Non-pigmented ciliary epithelial cell (primary cell): ENCODE data around the gene SRPK2.
"Not testable (repeated sequence)": the region's sequence is repeated elsewhere in the genome, so short reads cannot be mapped to it uniquely, and the experiment has no call there.

Experiments
- DNase-seq: peaks from one replicate; pipeline ENCODE4 v3.0.0-alpha.2; 2010; ENCODE audit warnings: low read depth

The SRPK2 gene

DNA sequence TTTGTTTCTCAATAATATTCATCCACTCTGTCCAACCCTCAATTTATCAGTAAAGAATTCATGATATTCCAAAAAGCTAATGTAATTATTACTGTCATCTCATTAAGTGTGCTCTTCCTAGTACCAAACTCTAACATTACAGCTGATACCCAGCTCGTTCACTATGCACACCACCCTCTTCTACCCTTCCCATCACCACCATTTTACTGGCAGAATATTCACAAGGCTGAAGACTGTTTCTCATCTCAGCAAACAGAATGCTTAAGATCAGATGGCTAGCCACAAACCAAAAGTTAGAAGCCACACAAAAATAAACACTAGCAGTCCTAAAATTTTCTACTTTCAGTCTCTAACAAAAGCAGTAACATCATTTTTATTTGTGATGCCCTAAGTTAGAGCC, 121.5 kb downstream of the SRPK2 start:
- DNase-seq: no peak

DNA sequence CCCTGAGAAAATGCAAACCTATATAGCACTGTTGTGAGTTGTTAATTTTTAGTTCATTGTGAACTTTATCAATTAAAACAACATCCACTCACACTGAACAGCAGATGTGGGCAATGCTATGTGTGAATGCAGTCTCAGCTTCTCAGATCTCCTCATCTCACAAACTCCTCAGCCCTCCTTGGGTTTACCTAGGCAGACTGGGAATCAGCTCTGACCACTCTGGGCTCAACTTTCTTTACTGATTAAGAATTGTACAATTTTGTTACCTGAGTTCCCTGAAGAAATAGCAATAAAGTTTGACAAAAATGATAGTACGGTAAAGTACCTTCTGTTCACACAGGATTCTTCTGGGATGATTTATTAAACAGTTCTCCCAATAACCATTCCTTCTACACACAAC, 124.0 kb downstream of the SRPK2 start:
- DNase-seq: no peak

DNA sequence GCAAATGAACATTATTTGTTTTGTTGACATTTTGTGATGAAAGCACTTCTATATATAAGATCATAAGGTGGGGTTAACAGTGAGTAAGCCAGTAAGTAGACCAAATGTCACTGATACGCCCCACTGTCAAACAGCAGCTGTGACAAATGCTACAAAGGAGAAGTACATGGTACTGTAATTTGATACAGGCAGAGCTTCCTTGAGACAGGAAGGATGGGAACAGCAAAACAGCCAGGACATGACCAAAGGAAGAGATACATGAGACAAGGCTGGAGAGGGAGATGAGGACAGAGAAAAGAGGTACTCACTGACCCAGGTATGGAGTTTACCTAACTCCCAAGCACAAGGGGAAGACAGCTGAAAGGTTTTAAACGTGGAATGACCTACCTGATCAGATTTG, 127.0 kb downstream of the SRPK2 start:
- DNase-seq: no peak

GRCh38 chr7:105260201-105260871, 128.4 kb downstream of the SRPK2 start:
- DNase-seq: not testable (repeated sequence)

GRCh38 chr7:105258919-105259318, 129.8 kb downstream of the SRPK2 start:
- not testable (repeated sequence) for DNase-seq

- no peak for DNase-seq
These were observed 131.4 kb downstream of the SRPK2 start for GRCh38 chr7:105257338-105257737.

- no peak for DNase-seq
These were observed 131.9 kb downstream of the SRPK2 start for GRCh38 chr7:105256761-105257231.

- DNase-seq: no peak
These were observed 138.0 kb downstream of the SRPK2 start for GRCh38 chr7:105250706-105251105.

GRCh38 chr7:105250239-105250638, 138.5 kb downstream of the SRPK2 start:
- DNase-seq: no peak

GRCh38 chr7:105249216-105249615, 139.5 kb downstream of the SRPK2 start:
- DNase-seq: no peak

DNA sequence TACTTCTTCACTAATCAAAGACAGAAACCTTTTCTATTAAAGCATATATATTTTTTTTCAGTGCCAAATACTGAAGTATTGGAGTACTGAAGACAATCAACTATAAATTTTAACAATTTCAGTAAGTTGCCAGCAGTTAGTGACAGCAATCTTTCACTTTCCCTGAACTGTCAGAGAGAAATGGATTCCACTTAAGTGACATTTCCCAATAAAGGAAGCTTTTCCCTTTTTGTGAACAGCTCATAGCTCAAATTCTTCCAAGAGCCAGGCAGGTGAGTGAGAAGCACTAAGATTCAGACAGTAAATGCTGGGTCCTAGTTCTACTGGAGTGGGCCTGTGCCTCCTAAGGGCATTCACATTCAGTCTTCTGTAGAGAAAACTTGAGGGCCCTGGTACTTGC, 142.0 kb downstream of the SRPK2 start:
- no peak for DNase-seq

- DNase-seq: no peak
These were observed 142.5 kb downstream of the SRPK2 start for GRCh38 chr7:105246256-105246655.

DNA sequence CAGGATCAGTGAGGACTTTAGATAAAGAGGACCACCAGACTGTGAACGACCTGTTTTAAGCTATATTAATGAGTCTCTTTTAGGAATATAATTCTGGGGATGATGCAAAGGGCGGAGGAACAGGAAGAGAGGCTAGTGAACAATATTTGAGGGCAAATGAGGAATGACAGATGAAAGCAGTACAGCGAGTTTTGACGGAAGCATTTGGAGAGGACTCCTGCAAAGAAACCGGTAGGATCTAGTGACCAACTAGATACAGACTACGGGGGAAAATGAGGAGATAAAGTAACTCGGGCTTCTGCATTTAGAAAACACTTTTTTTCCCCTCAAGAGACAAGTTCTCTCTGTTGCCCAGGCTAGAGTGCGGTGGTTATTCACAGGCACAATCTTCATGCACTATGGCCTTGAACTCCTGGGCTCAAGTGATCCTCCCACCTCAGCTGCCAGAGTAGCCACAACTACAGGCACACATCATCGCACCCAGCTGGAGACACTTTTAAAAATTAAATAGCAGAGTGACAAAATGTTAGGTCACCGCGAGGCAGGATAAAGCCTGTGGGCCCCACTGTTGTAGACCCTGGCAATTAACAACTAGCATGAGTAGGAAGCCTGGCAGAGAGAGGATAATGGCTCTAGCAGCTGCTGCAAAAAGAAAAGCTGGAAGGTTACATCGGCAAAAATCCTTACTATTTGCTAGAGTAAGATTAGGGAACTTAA, 143.2 kb downstream of the SRPK2 start:
- DNase-seq: no peak

DNA sequence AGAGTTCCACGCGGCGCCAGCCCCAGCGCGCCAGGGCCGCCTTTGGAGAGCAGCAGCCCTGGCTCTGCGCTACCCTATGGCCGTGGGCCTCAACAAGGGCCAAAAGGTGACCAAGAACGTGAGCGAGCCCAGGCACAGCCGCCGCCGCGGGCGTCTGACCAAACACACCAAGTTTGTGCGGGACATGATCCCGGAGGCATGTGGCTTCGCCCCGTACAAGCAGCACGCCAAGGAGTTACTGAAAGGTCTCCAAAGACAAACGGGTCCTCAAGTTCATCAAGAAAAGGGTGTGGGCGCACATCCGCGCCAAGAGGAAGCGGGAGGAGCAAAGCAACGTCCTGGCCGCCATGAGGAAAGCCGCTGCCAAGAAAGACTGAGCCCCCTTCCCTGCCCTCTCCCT, 144.1 kb downstream of the SRPK2 start:
- no peak for DNase-seq

- no peak for DNase-seq
These were observed 147.5 kb downstream of the SRPK2 start for GRCh38 chr7:105241198-105241597.

DNA sequence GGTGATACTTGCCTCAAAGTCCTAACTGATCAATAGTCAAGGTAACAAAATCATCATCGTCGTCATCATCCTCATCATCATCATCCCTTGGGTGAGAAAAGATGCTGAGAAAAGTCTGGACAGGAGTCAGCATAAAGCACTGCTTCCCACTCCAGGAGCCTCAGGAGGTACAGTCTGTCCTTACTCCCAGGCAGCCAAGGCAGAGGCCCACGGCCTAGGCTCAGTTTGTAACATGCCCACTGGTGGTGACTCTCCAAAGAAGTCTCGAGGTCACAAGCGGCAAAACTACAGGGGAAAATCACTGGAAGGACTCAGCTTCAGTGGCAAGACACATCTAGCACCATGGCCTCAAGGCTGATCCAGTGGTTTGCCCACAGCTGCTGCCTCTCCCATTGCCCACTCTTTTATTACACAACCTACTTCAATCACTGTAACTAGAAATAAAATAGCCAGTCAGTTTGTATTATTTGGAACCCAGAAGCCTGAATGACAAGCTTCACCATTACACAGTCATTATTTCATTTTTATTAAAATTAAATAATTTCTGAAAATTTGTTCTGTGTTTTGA, 150.4 kb downstream of the SRPK2 start:
- no peak for DNase-seq

- no peak for DNase-seq
These were observed 153.8 kb downstream of the SRPK2 start for GRCh38 chr7:105234886-105235285.

GRCh38 chr7:105232829-105233291, 155.9 kb downstream of the SRPK2 start:
- not testable (repeated sequence) for DNase-seq

GRCh38 chr7:105230486-105230885, 158.2 kb downstream of the SRPK2 start:
- no peak for DNase-seq

- DNase-seq: no peak
These were observed 159.1 kb downstream of the SRPK2 start for GRCh38 chr7:105229641-105230040.

- DNase-seq: no peak
These were observed 160.2 kb downstream of the SRPK2 start for GRCh38 chr7:105228555-105228954.

- no peak for DNase-seq
These were observed 161.3 kb downstream of the SRPK2 start for GRCh38 chr7:105227391-105227790.
